HFF-Myc (cell line): ENCODE measurements around the gene DENND1A.

ENCODE experiments used
- DNase-seq: peaks from one replicate; pipeline ENCODE4 v3.0.0-alpha.2; 2011; ENCODE audit warnings: low read depth; ENCODE audit errors: extremely low read depth
- H3K4me3 ChIP-seq: replicated peaks from 2 replicates; pipeline ENCODE4 v1.5.1; 2011; ENCODE audit warnings: low read depth, mild to moderate bottlenecking, control low read depth, low read length
- CTCF ChIP-seq: IDR thresholded peaks from 2 replicates; pipeline ENCODE4 v1.5.1; 2012; ENCODE audit warnings: mild to moderate bottlenecking, low read depth, low read length, control low read depth; ENCODE audit errors: missing control alignments

Gene DENND1A

DNA sequence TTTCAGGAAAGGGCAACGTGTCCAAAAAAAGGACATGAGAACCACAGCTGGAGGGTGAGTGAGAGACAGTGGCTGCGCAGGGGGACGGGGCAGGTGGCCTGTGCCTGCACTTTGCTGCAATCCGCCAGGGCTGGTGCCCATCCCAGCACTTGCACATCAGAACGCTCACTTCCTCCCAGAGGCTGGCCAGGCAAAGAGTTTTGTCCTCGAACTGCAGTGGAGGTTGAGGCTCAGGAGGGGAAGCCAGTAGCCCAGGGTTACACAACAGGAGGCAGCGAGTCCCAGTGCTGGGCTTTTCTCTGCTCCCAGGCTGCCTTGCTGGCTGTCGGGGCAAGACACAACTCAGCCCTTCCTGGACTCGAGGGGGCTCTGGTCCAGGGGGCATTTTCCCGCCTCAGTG, 540.9 kb downstream of the DENND1A start:
- DNase-seq = no peak
- no peak for TF ChIP-seq CTCF

GRCh38 chr9:123387686-123388085, 542.2 kb downstream of the DENND1A start:
- no peak for TF ChIP-seq CTCF
- H3K4me3 ChIP-seq = no peak overlapping the region
- no peak for DNase-seq

More for the DNA sequence above, 540.9 kb downstream of the DENND1A start:
- H3K4me3 ChIP-seq = no peak overlapping the region

DNA sequence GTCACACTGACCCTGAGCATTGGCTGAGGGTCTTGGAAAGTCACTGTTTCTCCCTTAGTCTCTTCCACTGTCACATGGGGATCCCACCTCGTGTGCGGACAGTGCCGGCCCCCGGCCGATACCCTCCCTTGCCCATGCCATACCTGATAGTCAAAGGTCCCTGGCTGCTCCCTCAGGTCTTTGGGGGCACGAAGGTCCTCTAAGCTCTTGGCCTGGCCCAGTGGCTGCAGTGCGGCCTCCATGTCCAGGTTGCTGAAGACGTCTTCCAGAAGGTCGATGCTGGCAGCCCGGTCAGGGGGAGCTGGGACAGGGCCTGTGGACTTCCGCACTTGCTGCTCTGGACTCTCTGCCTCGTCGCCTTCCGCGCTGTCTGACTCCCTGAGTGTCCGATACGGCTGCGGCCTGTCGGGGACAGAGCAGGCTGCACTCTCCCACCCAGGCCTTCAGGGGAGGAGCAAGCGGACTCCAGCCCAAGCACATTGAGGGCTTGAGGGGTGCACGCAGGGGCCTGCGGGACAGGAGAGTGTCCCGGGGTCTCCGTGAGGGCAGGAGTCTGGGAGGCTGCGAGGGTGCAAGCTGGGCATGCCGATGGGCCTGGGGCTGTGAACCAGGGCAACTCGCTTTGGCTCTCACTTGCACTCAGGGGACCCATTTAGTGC, 546.3 kb downstream of the DENND1A start:
- H3K4me3 ChIP-seq = no peak overlapping the region
- no peak for TF ChIP-seq CTCF
- DNase-seq = no peak

DNA sequence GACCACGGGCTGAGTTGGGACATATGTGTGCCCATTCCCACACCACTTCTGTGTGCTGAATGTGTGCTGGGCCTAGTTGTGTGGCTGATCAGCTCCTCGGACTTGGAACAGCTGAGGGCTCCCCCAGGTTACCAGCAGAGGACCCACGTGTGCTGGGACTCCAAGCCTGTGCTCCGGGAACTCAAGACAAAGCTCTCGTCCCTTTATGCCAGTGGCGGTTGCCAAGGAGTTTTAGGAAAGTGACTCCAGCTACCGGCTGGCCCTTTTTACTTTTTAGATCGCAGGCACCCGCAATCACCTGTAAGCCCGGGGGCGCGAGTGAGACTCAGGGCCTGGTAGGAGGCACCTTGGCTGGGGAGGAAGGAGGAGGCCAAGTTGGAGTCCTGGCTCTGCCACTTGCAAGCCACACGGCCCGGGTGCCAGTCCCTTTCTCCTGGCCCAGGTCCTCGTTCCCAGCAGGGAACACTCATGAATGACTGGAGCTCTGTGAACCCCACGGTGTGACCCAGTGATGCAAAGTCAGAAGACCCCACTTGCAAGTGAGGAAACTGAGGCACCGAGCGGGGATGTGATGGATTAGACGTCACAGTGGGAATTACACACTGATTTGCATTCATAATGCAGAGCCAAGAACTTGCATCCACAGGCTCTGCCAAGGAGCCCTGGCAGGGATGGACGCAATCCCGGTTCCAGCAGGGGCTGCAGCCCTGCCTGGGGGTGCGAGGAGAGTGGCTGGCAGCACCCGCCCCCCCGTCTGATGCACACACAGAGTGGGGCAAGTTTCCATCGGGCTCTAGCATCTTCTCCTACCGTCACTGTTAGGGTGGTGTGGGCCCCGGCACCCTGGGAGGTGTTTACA, 547.0 kb downstream of the DENND1A start:
- TF ChIP-seq CTCF = no peak
- DNase-seq = no peak
- no peak overlapping the region for H3K4me3 ChIP-seq

DNA sequence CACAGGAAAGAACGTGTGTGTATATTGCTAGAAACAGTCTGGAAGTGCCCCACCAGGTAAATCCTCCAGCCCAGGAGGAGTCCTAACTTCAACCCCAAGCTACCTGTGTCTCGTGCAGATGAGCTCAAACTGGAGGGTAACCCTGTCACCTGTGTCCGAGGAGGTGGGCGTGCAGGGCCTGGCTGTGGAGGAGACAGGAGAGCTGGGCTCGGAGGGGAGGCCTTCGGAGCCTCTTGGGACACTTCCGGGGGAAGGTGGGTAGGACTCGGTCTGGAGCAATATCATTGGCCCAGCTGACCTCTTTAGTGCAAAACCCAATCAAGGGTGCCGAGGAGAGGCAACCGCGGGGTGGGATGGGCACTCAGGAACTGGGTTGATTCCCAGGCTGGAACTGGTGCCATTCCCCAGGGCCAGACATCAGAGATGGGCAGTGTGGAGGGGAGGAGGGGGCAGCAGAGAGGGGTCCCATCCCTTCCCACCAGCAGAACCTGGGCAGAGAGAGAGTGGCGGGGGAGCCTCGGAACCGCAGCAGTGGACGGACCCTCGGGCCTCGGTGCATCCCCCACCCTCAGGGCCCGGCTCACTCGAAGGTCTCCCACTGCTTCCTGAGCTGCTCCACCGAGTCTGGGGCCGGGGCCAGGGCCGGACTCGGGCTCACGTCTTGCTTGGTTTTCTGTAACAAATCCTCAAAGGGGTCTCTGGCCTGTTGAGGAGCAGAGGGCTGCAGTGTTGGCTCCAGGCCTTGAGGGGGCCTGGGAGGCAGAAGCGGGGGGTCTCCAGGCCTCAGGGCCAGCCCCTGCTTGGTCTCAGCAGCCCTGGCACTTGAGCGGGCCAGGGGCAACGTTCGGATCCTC, 548.8 kb downstream of the DENND1A start:
- no peak for DNase-seq
- no peak overlapping the region for H3K4me3 ChIP-seq
- TF ChIP-seq CTCF = no peak

- H3K4me3 ChIP-seq = no peak overlapping the region
- no peak for TF ChIP-seq CTCF
- no peak for DNase-seq
These were observed 550.8 kb downstream of the DENND1A start for GRCh38 chr9:123378956-123379660.
